ENCODE measurements around the gene FAM131A. TPM values are rescaled to one million over a fixed set of nuclear protein-coding genes. Genes with fewer than 3 reads are reported as not detected.

FAM131A gene
- total RNA-seq, 2 experiments from 2014 or later, result 4.0 to 5.5 TPM

DNA sequence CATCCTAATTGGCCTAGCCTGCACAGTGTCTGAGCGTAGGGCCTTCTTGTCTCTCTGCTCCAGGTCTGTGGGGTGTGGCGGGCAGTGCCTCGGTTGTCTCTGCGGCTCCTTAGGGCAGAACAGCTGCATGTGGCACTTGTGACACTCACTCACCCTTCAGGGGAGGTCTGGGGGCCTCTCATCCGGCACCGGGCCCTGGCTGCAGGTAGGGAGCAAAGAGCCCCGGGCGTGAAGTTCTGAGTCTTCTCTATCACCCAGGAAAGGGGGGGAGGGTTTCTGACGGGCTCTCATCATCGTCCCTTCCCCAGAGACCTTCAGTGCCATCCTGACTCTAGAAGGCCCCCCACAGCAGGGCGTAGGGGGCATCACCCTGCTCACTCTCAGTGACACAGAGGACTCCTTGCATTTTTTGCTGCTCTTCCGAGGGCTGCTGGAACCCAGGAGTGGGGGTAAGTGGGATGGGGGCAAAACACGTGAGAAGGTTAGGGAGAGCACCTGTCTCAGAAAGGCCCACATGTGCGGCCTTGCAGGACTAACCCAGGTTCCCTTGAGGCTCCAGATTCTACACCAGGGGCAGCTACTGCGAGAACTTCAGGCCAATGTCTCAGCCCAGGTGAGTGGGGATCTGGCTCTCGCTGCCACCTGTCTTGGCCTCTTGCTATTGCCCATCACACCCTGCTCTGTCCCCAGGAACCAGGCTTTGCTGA is 45.1 kb downstream of the FAM131A start:
- Mint-ChIP-seq H3K27ac (no peak overlapping the region), H3K27me3 (peaks cover 47% of the 10 kb centered on the region), H3K4me1 (ENCODE audit: low read depth) (peaks cover 3% of the 10 kb centered on the region), H3K9me3 (no peaks in the 10 kb centered on the region), H3K36me3 (ENCODE audit: low read depth) (no peaks in the 10 kb centered on the region), H3K4me3 (no peak overlapping the region)
- no peak for DNase-seq
- TF ChIP-seq CTCF (IDR thresholded peaks at IDR 0.05), result no peak
- ChIA-PET CTCF (interaction anchor here (1.3 to 2.3 kb wide), 2 partner anchors 11 kb away, joined by 3 to 12 read pairs; no protein-coding TSS in a partner anchor), POLR2A (interaction anchor here (0.6 kb wide), 1 partner anchor 31 kb away, joined by 3 read pairs; no protein-coding TSS in a partner anchor)
- intact Hi-C loops (cut with micrococcal nuclease), result no loop called here
- ATAC-seq, result no peak

GRCh38 chr3:184383033-184383740 is 45.8 kb downstream of the FAM131A start:
- Mint-ChIP-seq H3K36me3 (ENCODE audit: low read depth) (no peaks in the 10 kb centered on the region), H3K27ac (no peak overlapping the region), H3K9me3 (no peaks in the 10 kb centered on the region), H3K27me3 (peaks cover 42% of the 10 kb centered on the region), H3K4me3 (no peak overlapping the region), H3K4me1 (ENCODE audit: low read depth) (peaks cover 3% of the 10 kb centered on the region)
- ATAC-seq (no peak), DNase-seq (no peak)
- ChIA-PET POLR2A (no interaction called here), CTCF (interaction anchor here (1.3 kb wide), 1 partner anchor 12 kb away, joined by 3 read pairs; no protein-coding TSS in a partner anchor)
- intact Hi-C loops (cut with micrococcal nuclease), result no loop called here
- no peak for TF ChIP-seq CTCF (IDR thresholded peaks at IDR 0.05)

GRCh38 chr3:184384342-184384741 is 46.9 kb downstream of the FAM131A start:
- ATAC-seq, result no peak
- no peak for DNase-seq
- no peaks in the 10 kb centered on the region for H3K36me3 Mint-ChIP-seq (ENCODE audit: low read depth)
- no peaks in the 10 kb centered on the region for H3K9me3 Mint-ChIP-seq
- H3K27ac Mint-ChIP-seq, result no peak overlapping the region
- ChIA-PET POLR2A (no interaction called here), CTCF (interaction anchor here (1.2 to 2.7 kb wide), 3 partner anchors 12 to 130 kb away, joined by 3 to 14 read pairs (median 3); no protein-coding TSS in a partner anchor)
- no peak for TF ChIP-seq CTCF (IDR thresholded peaks at IDR 0.05)
- peaks cover 32% of the 10 kb centered on the region for H3K27me3 Mint-ChIP-seq
- H3K4me1 Mint-ChIP-seq (ENCODE audit: low read depth), result peaks cover 3% of the 10 kb centered on the region
- H3K4me3 Mint-ChIP-seq, result no peak overlapping the region
- intact Hi-C loops (cut with micrococcal nuclease), result no loop called here

DNA sequence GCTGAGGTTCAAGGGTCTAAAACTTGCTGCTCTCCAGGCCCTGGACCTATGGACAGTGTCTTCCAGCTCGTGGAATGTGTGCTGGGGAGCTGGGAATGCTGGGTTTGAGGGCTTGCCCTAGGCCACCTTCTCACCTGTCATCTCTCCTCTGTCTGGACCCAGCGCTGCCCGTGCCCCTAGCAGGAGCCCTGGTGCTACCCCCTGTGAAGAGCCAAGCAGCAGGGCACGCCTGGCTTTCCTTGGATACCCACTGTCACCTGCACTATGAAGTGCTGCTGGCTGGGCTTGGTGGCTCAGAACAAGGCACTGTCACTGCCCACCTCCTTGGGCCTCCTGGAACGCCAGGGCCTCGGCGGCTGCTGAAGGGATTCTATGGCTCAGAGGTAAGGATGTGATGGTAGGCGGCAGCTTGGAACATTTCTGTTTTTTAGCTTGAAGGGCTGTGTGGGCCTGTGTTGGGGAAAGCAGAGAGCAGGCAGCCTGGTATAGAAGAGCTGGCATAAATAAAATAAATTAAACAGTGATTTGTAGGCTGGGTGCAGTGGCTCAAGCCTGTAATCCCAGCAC is 47.5 kb downstream of the FAM131A start:
- Mint-ChIP-seq H3K36me3 (ENCODE audit: low read depth) (no peaks in the 10 kb centered on the region), H3K4me1 (ENCODE audit: low read depth) (peaks cover 3% of the 10 kb centered on the region), H3K27ac (no peak overlapping the region), H3K9me3 (no peaks in the 10 kb centered on the region), H3K27me3 (peaks cover 31% of the 10 kb centered on the region), H3K4me3 (no peak overlapping the region)
- no peak for DNase-seq
- POLR2A ChIA-PET, result no interaction called here
- CTCF ChIA-PET, result interaction anchor here (1.2 to 2.7 kb wide), 3 partner anchors 13 to 129 kb away, joined by 3 to 14 read pairs (median 3); no protein-coding TSS in a partner anchor
- no peak for TF ChIP-seq CTCF (IDR thresholded peaks at IDR 0.05)
- intact Hi-C loops (cut with micrococcal nuclease), result no loop called here
- ATAC-seq, result no peak
